GM12864 (cell line): ENCODE data around the gene VSIG4.

ENCODE experiments used
- DNase-seq: peaks from one replicate; pipeline ENCODE4 v3.0.0-alpha.2; 2011; ENCODE audit warnings: low read depth
- H3K4me3 ChIP-seq: 2 replicates; pipeline ENCODE4 v1.5.1; 2011; ENCODE audit warnings: mild to moderate bottlenecking, low read depth, low read length, control low read depth
- TF ChIP-seq, protein P1 (sequence below): IDR thresholded peaks from 2 replicates; pipeline ENCODE4 v1.5.1; 2011; ENCODE audit warnings: low read depth, mild to moderate bottlenecking, moderate library complexity, low read length, control low read depth, inconsistent platforms; ENCODE audit errors: missing control alignments

VSIG4 gene

DNA sequence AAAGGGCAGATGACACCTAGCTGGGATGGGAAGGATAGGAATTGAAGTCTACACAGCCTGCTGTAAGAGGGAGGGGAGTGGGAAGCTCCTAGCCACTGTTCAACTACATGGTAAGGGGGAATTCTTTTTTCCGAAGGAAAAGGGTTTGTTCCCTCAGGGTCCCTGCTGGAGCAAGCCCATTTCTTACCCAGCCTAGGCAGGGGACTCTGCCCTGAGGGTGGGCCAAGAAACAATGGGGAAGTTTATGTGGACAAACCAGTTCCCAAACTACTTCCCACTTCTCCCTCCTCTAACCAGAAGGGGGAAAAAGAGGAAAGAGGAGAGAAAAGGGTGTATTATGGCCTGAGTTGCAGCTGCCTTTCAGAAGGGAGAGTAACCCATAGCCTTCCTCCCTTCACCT lies 13.5 kb upstream of the VSIG4 start:
- no peak for DNase-seq
- H3K4me3 ChIP-seq: no peak overlapping the region
- TF ChIP-seq, protein P1, sequence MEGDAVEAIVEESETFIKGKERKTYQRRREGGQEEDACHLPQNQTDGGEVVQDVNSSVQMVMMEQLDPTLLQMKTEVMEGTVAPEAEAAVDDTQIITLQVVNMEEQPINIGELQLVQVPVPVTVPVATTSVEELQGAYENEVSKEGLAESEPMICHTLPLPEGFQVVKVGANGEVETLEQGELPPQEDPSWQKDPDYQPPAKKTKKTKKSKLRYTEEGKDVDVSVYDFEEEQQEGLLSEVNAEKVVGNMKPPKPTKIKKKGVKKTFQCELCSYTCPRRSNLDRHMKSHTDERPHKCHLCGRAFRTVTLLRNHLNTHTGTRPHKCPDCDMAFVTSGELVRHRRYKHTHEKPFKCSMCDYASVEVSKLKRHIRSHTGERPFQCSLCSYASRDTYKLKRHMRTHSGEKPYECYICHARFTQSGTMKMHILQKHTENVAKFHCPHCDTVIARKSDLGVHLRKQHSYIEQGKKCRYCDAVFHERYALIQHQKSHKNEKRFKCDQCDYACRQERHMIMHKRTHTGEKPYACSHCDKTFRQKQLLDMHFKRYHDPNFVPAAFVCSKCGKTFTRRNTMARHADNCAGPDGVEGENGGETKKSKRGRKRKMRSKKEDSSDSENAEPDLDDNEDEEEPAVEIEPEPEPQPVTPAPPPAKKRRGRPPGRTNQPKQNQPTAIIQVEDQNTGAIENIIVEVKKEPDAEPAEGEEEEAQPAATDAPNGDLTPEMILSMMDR: no peak

DNA sequence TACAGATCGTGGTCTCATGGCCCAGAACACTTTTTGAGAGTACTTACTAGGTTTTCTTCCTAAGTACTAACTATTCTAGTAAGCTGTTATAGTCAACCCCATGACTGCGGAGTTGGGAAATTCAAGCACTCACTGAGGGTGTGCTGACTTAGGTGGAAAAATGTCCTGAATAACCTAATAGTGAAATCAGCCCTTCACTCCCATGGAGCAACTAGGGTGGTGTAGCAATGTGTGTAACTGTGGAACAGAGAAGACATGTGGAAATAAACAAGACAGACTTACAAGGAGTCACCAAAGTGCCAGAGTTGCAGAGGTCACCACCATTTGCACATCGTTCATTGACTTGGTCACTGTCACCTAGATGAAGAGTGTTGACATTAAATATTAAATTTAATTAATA lies 12.1 kb upstream of the VSIG4 start:
- DNase-seq: no peak

DNA sequence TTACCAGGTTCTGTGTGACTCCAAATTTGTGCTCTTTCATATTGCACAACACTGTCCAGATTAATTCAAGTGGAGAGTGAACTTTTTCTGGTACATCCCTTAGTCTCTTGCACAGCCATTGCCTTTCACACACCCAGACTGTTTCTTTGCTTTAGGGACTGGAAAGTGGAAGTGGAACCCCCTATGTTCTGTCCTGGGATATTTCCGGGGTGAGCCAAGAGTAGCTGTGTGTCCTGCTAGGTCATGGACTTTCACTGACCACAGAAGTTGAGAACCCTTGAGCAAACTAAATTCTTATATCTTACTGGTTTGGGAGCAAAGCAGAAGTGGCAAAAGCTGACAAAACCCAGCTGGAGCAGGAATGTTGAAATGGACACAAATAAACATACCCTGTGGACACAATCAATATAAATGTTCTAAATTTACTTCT lies 10.3 kb upstream of the VSIG4 start:
- no peak overlapping the region for H3K4me3 ChIP-seq
- no peak for DNase-seq
- TF ChIP-seq, protein P1: no peak

More for the DNA sequence above, 12.1 kb upstream of the VSIG4 start:
- TF ChIP-seq, protein P1: no peak
- H3K4me3 ChIP-seq: no peak overlapping the region

DNA sequence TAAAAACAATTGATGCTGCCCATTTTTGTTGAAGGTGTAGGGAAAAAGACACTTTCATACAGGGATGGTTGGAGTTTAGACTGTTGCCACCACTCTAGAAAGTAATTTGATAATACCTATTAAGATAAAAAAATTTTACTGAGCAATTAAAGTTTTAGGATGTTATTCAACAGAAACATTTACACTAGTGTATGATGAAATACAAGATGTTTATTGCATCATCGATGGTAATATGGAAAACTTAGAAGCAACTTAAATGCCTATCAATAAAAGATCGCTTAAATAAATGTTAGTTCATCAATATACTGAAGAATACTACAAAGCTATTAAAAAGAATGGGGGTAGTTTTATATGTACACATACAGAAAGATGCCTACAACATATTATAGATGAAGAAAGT lies 9.2 kb upstream of the VSIG4 start:
- DNase-seq: no peak
- TF ChIP-seq, protein P1: no peak
- H3K4me3 ChIP-seq: no peak overlapping the region

DNA sequence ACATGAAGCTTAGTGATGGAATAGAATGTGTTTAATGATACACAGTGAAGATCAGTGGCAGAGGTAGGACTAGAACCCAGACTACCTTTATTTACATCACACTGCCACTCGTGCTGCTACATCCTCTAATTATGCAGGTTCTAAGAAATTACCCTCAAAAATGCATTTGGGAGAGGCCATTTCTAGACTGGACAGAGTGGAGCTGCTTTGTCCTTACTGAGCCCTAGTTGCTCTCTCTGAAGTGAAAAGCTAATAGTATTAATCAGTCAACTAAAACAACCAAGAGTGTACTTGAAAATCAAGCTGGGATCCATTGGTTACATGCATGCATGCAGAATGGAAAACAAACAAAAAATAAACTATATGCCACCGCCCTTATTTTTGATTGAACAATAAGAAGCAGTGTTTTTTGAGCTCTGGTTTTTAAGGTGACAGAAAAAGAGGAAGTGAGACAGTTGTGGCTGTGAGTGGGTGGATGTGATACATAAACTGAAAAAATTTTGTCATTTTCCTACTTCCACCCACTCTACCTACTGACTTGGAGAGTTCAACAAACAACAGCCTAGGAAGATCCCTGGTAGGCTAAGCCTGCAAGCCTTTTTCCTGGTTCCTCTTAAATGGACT lies 6.8 kb upstream of the VSIG4 start:
- peak; percentile 79 for DNase-seq
- H3K4me3 ChIP-seq: no peak overlapping the region
- TF ChIP-seq, protein P1: no peak

DNA sequence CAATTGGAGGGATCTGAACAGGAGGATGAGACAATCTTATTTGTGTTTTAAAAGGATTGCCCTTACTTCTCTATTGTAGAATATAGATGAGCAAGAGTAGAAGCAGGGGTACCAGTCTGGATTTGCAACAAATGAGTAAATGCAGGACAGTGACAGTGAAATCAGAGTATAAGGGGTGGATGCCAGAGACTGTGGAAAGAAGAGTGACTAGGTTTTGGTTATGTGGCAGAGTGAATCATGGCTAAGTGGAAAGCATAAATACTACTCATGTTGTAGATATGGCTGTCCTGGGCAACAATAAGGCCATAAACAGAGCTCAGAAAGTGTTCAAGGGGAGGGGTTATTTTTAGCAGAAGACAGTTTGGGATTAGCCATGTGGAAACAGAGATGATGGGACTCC lies 6.0 kb upstream of the VSIG4 start:
- no peak overlapping the region for H3K4me3 ChIP-seq
- TF ChIP-seq, protein P1: no peak
- no peak for DNase-seq

DNA sequence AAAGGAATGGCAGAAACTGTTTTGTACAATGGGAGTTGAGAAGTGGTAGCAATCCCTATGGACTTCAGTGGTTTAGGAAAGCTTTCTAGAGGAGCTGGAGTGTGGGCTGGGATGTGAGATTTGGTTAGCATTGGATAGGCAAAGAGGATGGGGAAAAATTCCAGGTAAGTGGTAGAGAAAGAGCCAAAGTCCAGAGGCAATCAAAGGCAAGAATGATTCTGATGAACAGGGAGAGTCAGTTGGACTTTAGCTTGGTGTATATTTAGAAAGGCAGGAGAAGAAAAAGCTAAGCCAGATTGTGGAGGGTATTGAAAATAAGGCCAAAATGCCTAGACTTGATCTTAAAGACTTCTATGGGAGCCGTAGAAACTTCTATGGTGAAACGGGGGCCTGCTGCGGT lies 3.7 kb upstream of the VSIG4 start:
- TF ChIP-seq, protein P1: no peak

More for the DNA sequence above, 3.7 kb upstream of the VSIG4 start:
- no peak overlapping the region for H3K4me3 ChIP-seq
- no peak for DNase-seq
